Measurements from ENCODE around the gene MACF1. TPM values are rescaled to one million over a fixed set of nuclear protein-coding genes. Genes with fewer than 3 reads are reported as not detected.

The MACF1 gene
- total and polyA plus RNA-seq, 2 donors from 2014 or later: 65.7 to 387 TPM

DNA sequence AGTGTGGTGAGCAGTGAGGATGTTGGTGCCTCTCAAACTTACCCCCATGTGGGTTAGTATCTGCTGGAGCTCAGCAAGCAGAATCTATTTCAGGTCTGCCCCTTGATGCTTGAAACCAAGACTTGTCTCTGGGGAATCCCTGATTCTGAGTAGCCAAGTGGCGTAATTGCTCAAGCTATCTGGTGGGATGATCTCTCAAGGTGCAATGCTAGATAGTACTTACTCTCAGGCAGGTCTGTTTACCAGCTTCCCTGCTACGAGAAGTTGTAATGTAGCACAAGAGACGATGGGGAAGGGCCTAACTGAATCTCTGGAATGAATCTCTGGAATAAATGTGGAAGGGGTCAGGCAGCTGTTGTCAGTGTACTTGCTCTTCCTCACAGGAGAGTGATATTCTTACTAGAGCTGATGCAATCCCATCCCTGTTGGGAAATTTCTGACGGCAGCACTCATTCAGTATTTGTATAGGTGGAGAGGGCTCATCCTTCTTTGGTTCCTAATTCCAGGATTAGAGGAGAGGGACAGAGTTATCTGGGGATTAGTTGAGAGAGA lies 65.4 kb downstream of the MACF1 start:
- FAIRE-seq (no peak), DNase-seq (no peak)
- Histone ChIP-seq H3K27me3 (ENCODE audit: control insufficient read depth, insufficient read depth, low read length) (no peaks in the 10 kb centered on the region), H3K9ac (ENCODE audit: low read length in 3 of 3) (peak overlapping the region in 1 of 3 donors; percentile 20), H3K9me3 (ENCODE audit: control insufficient read depth in 2 of 3, insufficient read depth in 1 of 3, low read length in 3 of 3) (no peaks in the 10 kb centered on the region), H3K36me3 (ENCODE audit: control insufficient read depth in 2 of 3, insufficient read depth in 3 of 3, low read length in 3 of 3) (no peaks in the 10 kb centered on the region), H3K4me3 (ENCODE audit: low read length in 3 of 3) (no peak overlapping the region), H3K4me1 (ENCODE audit: control insufficient read depth in 2 of 3, insufficient read depth in 2 of 3, low read depth in 1 of 3, low read length in 3 of 3) (peaks cover 5 to 10% (median 10%) of the 10 kb centered on the region in 3 donors), H3K27ac (ENCODE audit: low read depth in 2 of 2, low read length in 2 of 2) (peak overlapping the region in 1 of 2 donors; percentile 28)
- intact Hi-C loops (cut with DNase I): no loop called here
- TF ChIP-seq, protein P1, sequence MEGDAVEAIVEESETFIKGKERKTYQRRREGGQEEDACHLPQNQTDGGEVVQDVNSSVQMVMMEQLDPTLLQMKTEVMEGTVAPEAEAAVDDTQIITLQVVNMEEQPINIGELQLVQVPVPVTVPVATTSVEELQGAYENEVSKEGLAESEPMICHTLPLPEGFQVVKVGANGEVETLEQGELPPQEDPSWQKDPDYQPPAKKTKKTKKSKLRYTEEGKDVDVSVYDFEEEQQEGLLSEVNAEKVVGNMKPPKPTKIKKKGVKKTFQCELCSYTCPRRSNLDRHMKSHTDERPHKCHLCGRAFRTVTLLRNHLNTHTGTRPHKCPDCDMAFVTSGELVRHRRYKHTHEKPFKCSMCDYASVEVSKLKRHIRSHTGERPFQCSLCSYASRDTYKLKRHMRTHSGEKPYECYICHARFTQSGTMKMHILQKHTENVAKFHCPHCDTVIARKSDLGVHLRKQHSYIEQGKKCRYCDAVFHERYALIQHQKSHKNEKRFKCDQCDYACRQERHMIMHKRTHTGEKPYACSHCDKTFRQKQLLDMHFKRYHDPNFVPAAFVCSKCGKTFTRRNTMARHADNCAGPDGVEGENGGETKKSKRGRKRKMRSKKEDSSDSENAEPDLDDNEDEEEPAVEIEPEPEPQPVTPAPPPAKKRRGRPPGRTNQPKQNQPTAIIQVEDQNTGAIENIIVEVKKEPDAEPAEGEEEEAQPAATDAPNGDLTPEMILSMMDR (IDR thresholded peaks at IDR 0.05; ENCODE audit: borderline replicate concordance, extremely low read depth, insufficient read depth): no peak

DNA sequence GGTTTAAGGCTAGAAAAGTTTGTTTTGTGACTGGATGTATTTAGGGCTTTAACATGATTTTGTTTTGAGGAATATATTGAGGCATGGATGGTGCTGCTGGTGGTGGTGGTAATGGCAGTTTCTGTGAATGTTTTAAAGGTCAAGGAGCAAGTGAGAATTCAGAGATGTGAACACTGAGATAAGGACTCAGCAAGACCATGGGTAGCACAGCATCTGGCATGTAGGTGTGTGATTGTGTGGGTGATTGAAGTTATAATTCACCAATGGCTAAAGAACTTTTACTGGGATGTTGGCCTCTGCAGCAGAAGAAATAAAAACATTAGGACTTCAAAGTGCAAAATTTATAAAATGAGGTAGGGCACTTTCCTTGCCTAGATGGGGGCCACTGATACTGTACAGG lies 65.9 kb downstream of the MACF1 start:
- H3K27ac ChIP-seq (ENCODE audit: low read depth in 2 of 2, low read length in 2 of 2): no peak overlapping the region
- no peaks in the 10 kb centered on the region for H3K36me3 ChIP-seq (ENCODE audit: control insufficient read depth in 2 of 3, insufficient read depth in 3 of 3, low read length in 3 of 3)
- peaks cover 5 to 10% (median 10%) of the 10 kb centered on the region in 3 donors for H3K4me1 ChIP-seq (ENCODE audit: control insufficient read depth in 2 of 3, insufficient read depth in 2 of 3, low read depth in 1 of 3, low read length in 3 of 3)
- no peaks in the 10 kb centered on the region for H3K27me3 ChIP-seq (ENCODE audit: control insufficient read depth, insufficient read depth, low read length)
- DNase-seq (no peak), FAIRE-seq (no peak)
- H3K9me3 ChIP-seq (ENCODE audit: control insufficient read depth in 2 of 3, insufficient read depth in 1 of 3, low read length in 3 of 3): no peaks in the 10 kb centered on the region
- intact Hi-C loops (cut with DNase I): no loop called here
- TF ChIP-seq, protein P1 (IDR thresholded peaks at IDR 0.05; ENCODE audit: borderline replicate concordance, extremely low read depth, insufficient read depth): no peak
- no peak overlapping the region for H3K9ac ChIP-seq (ENCODE audit: low read length in 3 of 3)
- H3K4me3 ChIP-seq (ENCODE audit: low read length in 3 of 3): no peak overlapping the region

GRCh38 chr1:39272027-39272797 lies 67.7 kb downstream of the MACF1 start:
- H3K36me3 ChIP-seq (ENCODE audit: control insufficient read depth in 2 of 3, insufficient read depth in 3 of 3, low read length in 3 of 3): no peaks in the 10 kb centered on the region
- no peaks in the 10 kb centered on the region for H3K9me3 ChIP-seq (ENCODE audit: control insufficient read depth in 2 of 3, insufficient read depth in 1 of 3, low read length in 3 of 3)
- TF ChIP-seq, protein P1 (IDR thresholded peaks at IDR 0.05; ENCODE audit: borderline replicate concordance, extremely low read depth, insufficient read depth): no peak
- intact Hi-C loops (cut with DNase I): no loop called here
- no peak overlapping the region for H3K27ac ChIP-seq (ENCODE audit: low read depth in 2 of 2, low read length in 2 of 2)
- no peak for FAIRE-seq
- DNase-seq: peak in 4 of 5 donors; percentile 64 to 77 (median 70)
- no peak overlapping the region for H3K9ac ChIP-seq (ENCODE audit: low read length in 3 of 3)
- peaks cover 5 to 10% (median 10%) of the 10 kb centered on the region in 3 donors for H3K4me1 ChIP-seq (ENCODE audit: control insufficient read depth in 2 of 3, insufficient read depth in 2 of 3, low read depth in 1 of 3, low read length in 3 of 3)
- H3K27me3 ChIP-seq (ENCODE audit: control insufficient read depth, insufficient read depth, low read length): no peaks in the 10 kb centered on the region
- H3K4me3 ChIP-seq (ENCODE audit: low read length in 3 of 3): no peak overlapping the region

All from kidney (tissue), 14 donors.